GM19193 (cell line): ENCODE measurements around the gene OPCML.

ENCODE experiments used
- POLR2A ChIP-seq: IDR thresholded peaks from 4 replicates; pipeline ENCODE4 v1.6.1; 2011; ENCODE audit not compliant: insufficient read depth, insufficient read length; ENCODE audit errors: extremely low read depth

Gene OPCML

DNA sequence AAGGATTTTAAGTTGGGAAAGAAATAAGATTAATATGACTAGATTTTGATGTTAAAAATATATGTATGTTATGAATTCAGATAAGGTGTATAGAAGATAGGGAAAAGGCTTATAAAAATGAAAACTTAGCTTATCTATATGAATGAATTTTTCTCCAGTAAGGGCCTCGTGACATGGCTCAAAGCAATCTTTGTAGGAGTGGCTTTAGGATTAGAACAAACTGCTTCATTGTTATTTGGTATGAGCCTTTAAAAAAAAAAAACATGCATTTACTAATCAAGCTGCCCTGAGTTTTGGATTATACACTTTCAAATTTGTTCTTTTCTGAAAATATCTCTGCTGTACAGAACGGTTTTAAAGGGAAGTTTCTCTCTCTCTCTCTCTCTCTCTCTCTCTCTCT lies 905.9 kb downstream of the OPCML start:
- TF ChIP-seq POLR2A = no peak

DNA sequence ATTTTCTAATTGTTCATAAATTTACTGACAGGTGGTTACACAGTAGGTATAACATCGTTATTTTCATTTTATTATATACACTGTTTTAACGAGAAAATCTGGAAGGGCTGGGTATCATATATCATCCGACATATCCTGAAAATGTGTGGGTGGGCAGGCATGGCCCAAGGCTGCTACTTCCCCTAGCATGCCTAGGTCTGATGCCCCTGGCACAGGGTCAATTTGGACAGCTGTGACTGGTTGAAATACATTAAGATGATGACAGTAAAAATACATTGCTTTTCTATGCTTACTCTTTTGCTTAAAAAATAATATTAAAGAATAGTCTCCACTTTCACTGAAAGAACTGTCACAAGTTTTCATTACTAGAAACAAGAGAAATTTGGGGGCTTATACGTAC lies 908.8 kb downstream of the OPCML start:
- no peak for TF ChIP-seq POLR2A

DNA sequence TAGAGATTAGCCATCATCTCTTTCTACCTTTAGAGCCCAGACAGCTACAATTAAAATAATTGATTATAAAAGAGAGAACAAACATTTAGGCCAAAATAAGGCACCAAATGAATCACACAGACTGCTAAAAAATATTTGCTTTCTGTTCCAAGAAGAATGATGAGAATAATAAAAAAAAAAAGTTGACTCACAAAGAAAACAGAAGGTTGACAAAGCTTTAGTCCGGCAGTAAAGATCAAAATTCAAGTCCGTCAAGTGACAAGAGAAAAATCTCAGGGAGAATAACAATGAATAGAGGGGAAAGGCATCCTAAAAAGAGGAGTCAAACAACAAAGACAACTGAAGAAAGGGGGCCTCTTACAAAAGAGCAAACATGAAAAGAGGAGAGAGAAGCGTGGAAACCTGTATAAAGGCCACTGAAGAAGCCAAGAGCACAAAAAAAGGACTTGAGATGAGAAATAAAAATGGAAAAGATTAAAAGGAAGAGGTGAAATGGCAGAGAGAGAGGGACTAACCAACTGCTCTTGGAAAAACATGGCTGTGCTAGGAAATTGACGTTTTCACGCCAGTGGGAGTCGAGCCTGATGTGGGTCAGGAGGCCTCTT lies 910.2 kb downstream of the OPCML start:
- TF ChIP-seq POLR2A = no peak

DNA sequence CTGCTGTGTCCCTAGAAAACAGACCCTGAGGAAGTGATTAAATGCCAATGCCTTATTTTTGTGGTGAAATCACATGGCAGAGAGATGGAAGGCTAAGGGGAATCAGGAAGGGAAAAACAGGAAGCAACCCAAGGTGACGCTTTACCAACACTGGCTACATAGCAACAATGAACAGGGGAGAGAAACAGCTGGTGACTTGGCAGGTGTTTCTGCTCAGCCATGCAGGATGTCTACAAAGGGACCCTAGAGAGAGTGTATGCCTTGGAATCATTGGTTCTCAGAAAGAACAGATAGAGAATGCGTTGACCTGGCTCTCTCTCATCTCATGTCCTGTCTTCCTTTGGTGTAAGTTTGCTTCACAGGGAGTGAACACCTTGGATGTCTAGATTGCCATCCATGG lies 911.9 kb downstream of the OPCML start:
- TF ChIP-seq POLR2A = no peak

DNA sequence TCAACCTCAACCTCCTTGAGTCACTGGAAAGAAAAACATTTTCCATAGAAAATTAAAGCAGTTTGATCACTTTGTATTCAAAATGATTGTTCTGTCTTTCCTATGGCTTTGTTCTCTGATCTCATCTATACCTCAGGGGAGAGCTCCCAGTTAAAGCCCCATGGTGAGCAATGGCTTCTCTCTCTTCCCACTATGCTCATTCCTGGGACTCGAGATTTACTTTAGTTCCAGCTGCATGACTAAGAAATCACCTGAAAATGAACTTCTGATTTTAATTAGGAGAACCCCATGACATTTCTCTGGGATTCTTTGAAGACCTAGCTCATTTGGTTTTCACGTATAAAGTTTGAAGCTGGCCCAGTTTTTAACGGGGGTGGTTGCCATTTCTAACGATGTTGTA lies 921.5 kb downstream of the OPCML start:
- no peak for TF ChIP-seq POLR2A

DNA sequence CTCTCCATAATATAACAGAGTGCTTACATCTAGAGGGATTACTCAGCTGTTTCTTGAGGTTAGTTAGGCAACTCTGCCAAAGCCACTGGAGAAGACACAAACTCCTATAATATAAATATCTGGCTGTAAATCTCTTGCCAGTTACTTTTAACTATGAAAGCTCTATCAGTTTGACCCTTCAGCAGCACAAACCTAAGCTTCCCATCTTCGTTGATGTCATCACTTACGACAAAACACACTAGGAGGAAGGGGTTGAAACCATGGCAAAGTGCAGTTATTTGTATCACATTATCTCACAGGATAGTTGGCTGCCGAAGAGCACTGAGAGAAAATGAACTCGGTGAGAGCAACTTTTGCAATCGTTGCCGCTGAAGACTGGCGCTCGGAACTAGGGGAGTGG lies 922.1 kb downstream of the OPCML start:
- TF ChIP-seq POLR2A = no peak

DNA sequence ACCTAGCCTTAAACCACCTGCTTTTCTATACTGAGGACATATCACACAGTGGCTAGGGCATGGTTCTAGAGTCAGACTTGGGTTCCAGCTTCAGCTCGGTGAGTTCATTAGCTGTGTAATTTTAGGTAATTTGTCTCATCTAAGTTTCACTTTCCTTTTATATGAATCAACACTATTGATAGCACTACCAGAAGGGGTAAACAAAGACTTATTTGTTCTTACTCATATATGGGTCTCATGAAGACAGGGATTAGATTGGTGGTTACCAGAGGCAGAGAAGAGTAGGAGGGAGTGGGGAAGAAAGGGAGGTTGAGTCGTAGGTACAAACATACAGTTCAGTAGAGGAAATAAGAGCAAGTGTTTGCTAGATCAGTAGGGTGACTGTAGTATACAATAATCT lies 924.7 kb downstream of the OPCML start:
- TF ChIP-seq POLR2A = no peak

DNA sequence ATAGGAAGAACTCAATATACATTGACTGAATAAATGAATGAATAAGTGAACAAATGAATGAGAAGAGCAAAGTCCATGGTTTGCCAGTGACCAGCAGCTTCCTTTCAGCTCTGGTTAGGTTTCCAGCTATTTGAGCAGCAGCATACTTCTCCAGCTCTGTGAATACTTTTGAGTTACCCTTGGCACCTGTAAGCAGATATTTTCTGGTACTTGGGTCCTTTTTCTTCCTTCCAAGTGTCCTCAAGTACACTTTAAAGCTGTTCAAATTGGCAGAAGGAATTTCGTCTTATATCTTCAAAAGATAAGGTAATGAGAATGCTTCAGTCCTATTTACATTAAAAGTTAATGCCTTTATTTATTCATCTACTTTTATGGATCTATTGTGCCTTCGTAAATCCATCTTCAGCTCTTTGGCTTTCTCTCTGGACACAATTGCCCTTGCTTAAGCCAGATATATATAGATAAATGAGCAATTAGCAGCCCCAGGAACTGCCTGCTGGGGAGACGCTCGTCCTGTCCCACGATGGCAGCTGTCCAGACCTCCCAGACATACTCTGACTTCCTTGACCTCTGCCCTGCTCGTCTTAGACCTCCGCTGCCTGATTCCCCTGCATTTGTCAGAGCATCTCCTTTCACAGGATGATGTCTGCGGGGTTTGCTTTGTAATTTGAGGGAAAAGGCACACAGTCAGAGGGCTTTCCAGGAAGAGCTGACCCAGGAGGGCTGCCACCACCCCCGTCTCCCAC lies 926.3 kb downstream of the OPCML start:
- TF ChIP-seq POLR2A = no peak

DNA sequence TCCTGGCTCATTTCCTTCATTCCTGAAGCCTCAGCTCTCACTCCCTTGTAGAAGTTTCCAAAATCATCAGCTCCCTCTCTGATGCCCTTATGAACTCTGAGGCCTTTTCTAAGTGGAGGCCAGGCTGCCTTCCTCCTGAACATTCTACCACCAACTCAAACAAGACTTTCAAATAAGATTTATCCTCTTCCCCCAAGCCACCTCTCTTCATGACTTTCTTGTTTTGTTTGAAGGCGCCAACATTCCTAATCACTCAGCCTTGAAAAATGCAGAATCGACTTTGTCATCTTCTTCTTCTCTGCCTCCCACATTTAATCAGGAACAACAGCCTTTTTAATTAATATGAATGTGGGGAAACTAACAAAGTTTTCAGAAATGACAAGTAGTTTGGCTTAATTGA lies 927.9 kb downstream of the OPCML start:
- no peak for TF ChIP-seq POLR2A

DNA sequence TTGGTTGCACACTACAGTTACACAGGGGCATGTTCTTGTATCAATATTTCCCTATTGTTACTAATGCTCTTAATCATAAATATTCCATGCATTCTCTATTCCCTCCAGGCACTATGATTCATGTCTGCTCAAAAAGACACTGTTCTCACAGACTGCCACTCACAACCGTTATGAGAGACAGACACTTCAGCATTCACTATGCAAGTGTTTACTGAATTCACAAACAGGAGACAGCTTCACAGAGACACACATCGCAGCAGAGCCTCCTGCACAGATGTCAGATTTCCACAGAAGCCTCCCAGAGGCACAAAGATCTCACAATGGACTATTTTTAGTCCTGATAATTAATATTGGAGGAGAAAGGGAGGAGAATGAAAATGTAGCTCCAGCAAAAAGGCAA lies 930.4 kb downstream of the OPCML start:
- TF ChIP-seq POLR2A = no peak

DNA sequence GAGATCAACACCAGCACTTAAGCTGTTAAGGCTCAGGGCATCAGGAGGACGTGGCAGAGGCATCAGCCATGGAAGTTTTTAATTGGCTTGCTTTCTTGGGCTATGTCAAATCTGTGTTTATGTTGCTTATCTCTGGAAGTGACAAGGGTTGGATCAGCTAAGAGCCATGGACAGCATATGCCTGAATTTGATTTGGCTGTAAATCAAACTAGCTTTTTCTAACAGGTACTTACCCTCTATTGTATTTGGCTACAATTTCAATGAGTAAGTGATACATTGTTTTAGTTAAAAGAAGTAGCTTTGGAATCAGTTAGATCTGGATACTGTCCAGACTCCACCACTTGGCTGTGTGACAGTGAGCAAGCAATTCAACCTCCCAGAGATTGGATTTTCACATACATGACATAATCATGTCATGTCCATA lies 936.6 kb downstream of the OPCML start:
- no peak for TF ChIP-seq POLR2A

DNA sequence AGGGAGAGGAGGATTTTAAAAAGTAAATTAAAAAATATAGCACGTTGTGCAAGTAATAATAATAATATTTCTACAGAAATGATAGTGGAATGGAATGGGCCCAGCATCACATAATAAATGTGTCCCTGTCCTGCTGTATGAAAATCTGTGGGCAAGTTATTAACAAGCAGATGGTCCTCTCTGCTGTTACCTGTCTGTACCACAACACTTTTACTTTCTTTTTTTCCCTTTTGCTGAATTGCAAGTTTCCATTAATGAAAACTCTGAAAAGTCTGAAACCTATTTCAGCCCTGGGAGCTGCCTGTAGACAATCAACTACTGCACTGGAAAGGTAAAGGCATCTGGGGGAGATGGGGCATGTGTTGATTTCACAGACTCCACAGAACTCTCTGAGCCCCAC lies 937.1 kb downstream of the OPCML start:
- no peak for TF ChIP-seq POLR2A

DNA sequence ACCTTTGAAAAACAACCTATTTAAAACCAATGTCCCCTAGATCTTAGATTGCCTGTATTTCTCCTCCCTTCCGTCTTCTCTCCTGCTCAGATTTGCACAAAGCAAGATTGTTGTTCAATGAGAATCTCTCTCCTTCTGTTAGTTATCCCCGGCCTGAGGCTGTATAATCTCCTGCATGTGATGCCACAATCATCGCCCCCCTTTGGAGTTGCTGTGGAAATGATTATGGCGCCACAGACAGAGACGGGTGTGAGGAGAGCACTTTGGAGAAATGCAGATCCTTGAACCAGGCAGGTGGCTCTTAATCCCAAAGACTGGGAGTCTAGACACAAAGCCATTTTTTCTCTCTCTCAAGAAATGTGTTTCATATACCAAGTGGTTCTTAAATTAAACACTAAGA lies 941.3 kb downstream of the OPCML start:
- no peak for TF ChIP-seq POLR2A

DNA sequence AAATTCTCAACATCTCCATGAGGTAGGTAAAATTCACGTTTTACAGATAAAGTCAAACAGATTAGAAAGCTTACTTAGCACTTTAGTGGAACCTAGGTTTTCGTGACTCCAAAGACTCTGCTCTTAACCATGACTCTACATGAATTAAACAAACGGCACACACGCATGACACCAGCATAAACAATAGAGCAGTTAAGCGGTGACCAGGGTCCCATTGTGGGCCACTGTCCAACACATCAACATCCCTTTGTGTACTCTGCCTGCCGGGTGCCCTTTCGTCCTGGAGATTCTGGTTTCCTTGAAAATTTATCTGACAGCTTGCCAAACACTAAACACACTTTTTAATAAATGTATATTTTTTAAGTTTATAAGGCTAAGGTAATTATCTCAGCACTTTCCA lies 941.7 kb downstream of the OPCML start:
- no peak for TF ChIP-seq POLR2A

DNA sequence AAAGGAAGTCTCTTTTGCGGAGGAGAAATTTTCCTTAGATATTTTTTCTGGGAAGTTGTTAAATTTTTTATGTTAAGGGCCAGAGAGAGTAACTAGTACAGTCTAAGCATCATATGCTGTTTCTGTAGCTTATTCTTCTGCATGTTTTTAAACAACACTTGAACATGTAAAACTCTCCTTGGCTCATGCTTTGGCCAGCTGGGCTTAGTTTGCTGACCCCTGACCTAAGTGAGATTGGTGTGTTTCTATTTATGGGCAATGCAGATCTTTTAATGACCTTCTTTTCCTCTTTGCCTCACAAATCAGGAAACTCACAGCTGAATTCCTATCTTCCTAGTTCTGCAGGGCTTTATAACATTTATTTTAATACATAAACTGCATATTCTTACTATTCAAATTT lies 942.5 kb downstream of the OPCML start:
- TF ChIP-seq POLR2A = no peak

DNA sequence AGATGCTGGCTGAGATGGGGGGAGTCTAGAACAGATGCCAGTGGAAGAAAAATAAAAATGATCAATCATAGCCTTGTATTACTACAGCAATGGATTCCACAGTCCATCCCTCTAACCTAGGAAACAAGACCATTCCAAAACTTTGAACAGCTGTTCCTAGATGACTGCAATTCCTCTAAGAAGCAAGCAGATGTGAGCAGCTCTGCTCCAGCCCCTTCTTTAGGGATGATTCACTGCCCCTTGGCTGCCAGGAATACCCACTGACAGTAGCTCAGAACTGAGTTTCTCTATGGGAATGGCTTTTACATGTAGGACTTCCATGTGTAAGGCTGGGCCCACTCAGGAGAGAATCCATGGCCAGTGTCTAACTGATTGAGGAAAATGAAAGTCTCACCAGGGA lies 943.9 kb downstream of the OPCML start:
- no peak for TF ChIP-seq POLR2A

DNA sequence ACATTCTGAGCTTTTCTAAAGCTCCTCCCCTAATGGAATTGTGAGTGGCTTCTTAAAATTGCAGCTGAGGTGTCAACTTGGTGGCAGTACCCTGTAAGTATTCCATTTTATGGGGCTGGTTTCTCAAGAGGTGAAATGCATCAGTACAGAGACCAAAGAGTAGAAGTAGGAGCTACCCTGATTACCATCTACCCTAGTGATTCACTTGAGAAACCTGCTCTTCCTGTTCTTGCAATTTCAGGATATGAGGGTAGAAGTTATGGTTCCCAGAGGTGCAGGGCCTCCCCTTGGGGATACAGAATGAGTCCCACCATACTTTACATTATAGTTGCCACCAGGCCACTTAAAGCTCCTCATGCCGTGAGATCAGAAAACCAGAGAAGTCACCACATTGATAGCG lies 944.6 kb downstream of the OPCML start:
- no peak for TF ChIP-seq POLR2A

DNA sequence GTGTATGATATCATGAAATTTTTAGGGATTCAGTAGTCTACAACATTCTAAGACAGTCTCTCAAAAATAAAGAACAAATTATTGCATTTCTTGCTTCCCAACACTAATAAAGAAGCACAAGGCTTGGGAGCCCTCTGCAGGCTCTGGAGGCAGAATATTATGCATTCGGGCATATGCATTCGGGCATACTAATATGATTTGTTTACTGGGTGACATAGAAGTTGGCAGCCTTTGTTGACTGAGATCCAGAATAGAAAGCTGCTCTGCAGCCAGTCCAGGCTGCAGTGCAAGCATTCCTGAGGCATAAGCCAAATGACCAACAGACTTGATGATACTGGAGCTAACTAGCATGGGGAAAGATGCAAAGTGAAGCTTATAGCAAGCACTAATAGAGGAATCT lies 945.5 kb downstream of the OPCML start:
- TF ChIP-seq POLR2A = no peak
